Measurements from ENCODE around the gene TNFRSF18. TPM values are rescaled to one million over a fixed set of nuclear protein-coding genes. Genes with fewer than 3 reads are reported as not detected.

The TNFRSF18 gene
- total and polyA plus RNA-seq, 2 experiments from 2014 or later: 1.1 to 1.5 TPM

MicroRNAs encoded within 50 kb of the gene (microRNA counts, 767-probe panel; counts per million panel counts)
- not detected for microRNA hsa-miR-200a-3p
- 8,528 counts per million, percentile 53 among the panel's probes with 10 or more counts for microRNA hsa-miR-200b-3p
- microRNA hsa-miR-429: not detected

Small RNAs within 50 kb of the gene (microRNA-seq; reads per million reads assigned to microRNA genes)
- gene MIR200A (47.8 reads per million, percentile 56 among the genes with 10 or more reads in this experiment), gene MIR200B (293 reads per million, percentile 77 among the genes with 10 or more reads in this experiment), gene MIR429 (94.6 reads per million, percentile 63 among the genes with 10 or more reads in this experiment)

Small RNAs within 50 kb of the gene (small RNA-seq; reads per million reads assigned to genes)
- gene MIR200A (ENCODE audit: low replicate concordance): 2.2 reads per million, percentile 82 among the genes with 10 or more reads in this experiment
- gene MIR200B (ENCODE audit: low replicate concordance): 25.3 reads per million, percentile 98 among the genes with 10 or more reads in this experiment
- 1.6 reads per million, percentile 76 among the genes with 10 or more reads in this experiment for gene MIR429 (ENCODE audit: low replicate concordance)

Other genes starting within 250 kb of the TNFRSF18 start
- gene NOC2L, start 247.3 kb downstream of the TNFRSF18 start, total RNA-seq (2014; rRNA removed; shearing (Covaris generic)): 123 and 125 TPM in 2 replicates
- 79.3 and 89.0 TPM in 2 replicates for gene NOC2L, start 247.3 kb downstream of the TNFRSF18 start, polyA plus RNA-seq (2016; fragmentation: Nextera tagmentation; extraction: Ambion mirVana)
- gene KLHL17, start 246.0 kb downstream of the TNFRSF18 start, total RNA-seq (2014; rRNA removed; shearing (Covaris generic)): 27.8 and 37.1 TPM in 2 replicates
- gene KLHL17, start 246.0 kb downstream of the TNFRSF18 start, polyA plus RNA-seq (2016; fragmentation: Nextera tagmentation; extraction: Ambion mirVana): 16.5 and 17.8 TPM in 2 replicates
- gene PLEKHN1, start 240.1 kb downstream of the TNFRSF18 start, total RNA-seq (2014; rRNA removed; shearing (Covaris generic)): 2.2 and 3.3 TPM in 2 replicates
- 0.94 and 1.4 TPM in 2 replicates for gene PLEKHN1, start 240.1 kb downstream of the TNFRSF18 start, polyA plus RNA-seq (2016; fragmentation: Nextera tagmentation; extraction: Ambion mirVana)
- not detected in 2 replicates for gene PERM1, start 224.5 kb downstream of the TNFRSF18 start, total RNA-seq (2014; rRNA removed; shearing (Covaris generic))
- 0.66 and 1.1 TPM in 2 replicates for gene PERM1, start 224.5 kb downstream of the TNFRSF18 start, polyA plus RNA-seq (2016; fragmentation: Nextera tagmentation; extraction: Ambion mirVana)
- 2.3 and 4.8 TPM in 2 replicates for gene HES4, start 206.5 kb downstream of the TNFRSF18 start, total RNA-seq (2014; rRNA removed; shearing (Covaris generic))
- 6.7 and 7.9 TPM in 2 replicates for gene HES4, start 206.5 kb downstream of the TNFRSF18 start, polyA plus RNA-seq (2016; fragmentation: Nextera tagmentation; extraction: Ambion mirVana)
- 52.9 and 65.3 TPM in 2 replicates for gene ISG15, start 193.1 kb downstream of the TNFRSF18 start, total RNA-seq (2014; rRNA removed; shearing (Covaris generic))
- 101 and 113 TPM in 2 replicates for gene ISG15, start 193.1 kb downstream of the TNFRSF18 start, polyA plus RNA-seq (2016; fragmentation: Nextera tagmentation; extraction: Ambion mirVana)
- 144 and 185 TPM in 2 replicates for gene AGRN, start 186.5 kb downstream of the TNFRSF18 start, total RNA-seq (2014; rRNA removed; shearing (Covaris generic))
- gene AGRN, start 186.5 kb downstream of the TNFRSF18 start, polyA plus RNA-seq (2016; fragmentation: Nextera tagmentation; extraction: Ambion mirVana): 12.3 and 13.2 TPM in 2 replicates
- not detected in 2 replicates for gene RNF223, start 132.3 kb downstream of the TNFRSF18 start, total RNA-seq (2014; rRNA removed; shearing (Covaris generic))
- not detected in 2 replicates for gene RNF223, start 132.3 kb downstream of the TNFRSF18 start, polyA plus RNA-seq (2016; fragmentation: Nextera tagmentation; extraction: Ambion mirVana)
- 21.3 and 21.5 TPM in 2 replicates for gene C1orf159, start 90.5 kb downstream of the TNFRSF18 start, total RNA-seq (2014; rRNA removed; shearing (Covaris generic))
- 9.6 and 9.9 TPM in 2 replicates for gene C1orf159, start 90.5 kb downstream of the TNFRSF18 start, polyA plus RNA-seq (2016; fragmentation: Nextera tagmentation; extraction: Ambion mirVana)
- 0.45 TPM in 1 of 2 replicates, not detected in the other for gene TTLL10, start 32.7 kb downstream of the TNFRSF18 start, total RNA-seq (2014; rRNA removed; shearing (Covaris generic))
- not detected in 2 replicates for gene TTLL10, start 32.7 kb downstream of the TNFRSF18 start, polyA plus RNA-seq (2016; fragmentation: Nextera tagmentation; extraction: Ambion mirVana)
- not detected in 2 replicates for gene TNFRSF4, start 7.6 kb upstream of the TNFRSF18 start, total RNA-seq (2014; rRNA removed; shearing (Covaris generic))
- gene TNFRSF4, start 7.6 kb upstream of the TNFRSF18 start, polyA plus RNA-seq (2016; fragmentation: Nextera tagmentation; extraction: Ambion mirVana): not detected in 2 replicates
- gene SDF4, start 25.4 kb upstream of the TNFRSF18 start, total RNA-seq (2014; rRNA removed; shearing (Covaris generic)): 51.6 and 62.6 TPM in 2 replicates
- 45.0 and 49.2 TPM in 2 replicates for gene SDF4, start 25.4 kb upstream of the TNFRSF18 start, polyA plus RNA-seq (2016; fragmentation: Nextera tagmentation; extraction: Ambion mirVana)
- gene B3GALT6, start 25.6 kb upstream of the TNFRSF18 start, total RNA-seq (2014; rRNA removed; shearing (Covaris generic)): 26.5 and 33.5 TPM in 2 replicates
- 5.5 and 9.3 TPM in 2 replicates for gene B3GALT6, start 25.6 kb upstream of the TNFRSF18 start, polyA plus RNA-seq (2016; fragmentation: Nextera tagmentation; extraction: Ambion mirVana)
- gene C1QTNF12, start 40.1 kb upstream of the TNFRSF18 start, total RNA-seq (2014; rRNA removed; shearing (Covaris generic)): 3.0 and 4.1 TPM in 2 replicates
- 4.1 and 4.2 TPM in 2 replicates for gene C1QTNF12, start 40.1 kb upstream of the TNFRSF18 start, polyA plus RNA-seq (2016; fragmentation: Nextera tagmentation; extraction: Ambion mirVana)
- 70.2 and 73.5 TPM in 2 replicates for gene UBE2J2, start 67.3 kb upstream of the TNFRSF18 start, total RNA-seq (2014; rRNA removed; shearing (Covaris generic))
- 47.1 and 49.5 TPM in 2 replicates for gene UBE2J2, start 67.3 kb upstream of the TNFRSF18 start, polyA plus RNA-seq (2016; fragmentation: Nextera tagmentation; extraction: Ambion mirVana)
- gene SCNN1D, start 73.8 kb upstream of the TNFRSF18 start, total RNA-seq (2014; rRNA removed; shearing (Covaris generic)): 0.70 and 1.4 TPM in 2 replicates
- 1.7 and 1.8 TPM in 2 replicates for gene SCNN1D, start 73.8 kb upstream of the TNFRSF18 start, polyA plus RNA-seq (2016; fragmentation: Nextera tagmentation; extraction: Ambion mirVana)
- gene ACAP3, start 101.3 kb upstream of the TNFRSF18 start, total RNA-seq (2014; rRNA removed; shearing (Covaris generic)): 27.7 and 31.9 TPM in 2 replicates
- 6.4 and 8.1 TPM in 2 replicates for gene ACAP3, start 101.3 kb upstream of the TNFRSF18 start, polyA plus RNA-seq (2016; fragmentation: Nextera tagmentation; extraction: Ambion mirVana)
- 49.9 and 55.8 TPM in 2 replicates for gene PUSL1, start 102.0 kb upstream of the TNFRSF18 start, total RNA-seq (2014; rRNA removed; shearing (Covaris generic))
- gene PUSL1, start 102.0 kb upstream of the TNFRSF18 start, polyA plus RNA-seq (2016; fragmentation: Nextera tagmentation; extraction: Ambion mirVana): 41.5 and 43.9 TPM in 2 replicates
- 140 and 161 TPM in 2 replicates for gene INTS11, start 118.1 kb upstream of the TNFRSF18 start, total RNA-seq (2014; rRNA removed; shearing (Covaris generic))
- gene INTS11, start 118.1 kb upstream of the TNFRSF18 start, polyA plus RNA-seq (2016; fragmentation: Nextera tagmentation; extraction: Ambion mirVana): 102 and 110 TPM in 2 replicates
- gene CPTP, start 118.2 kb upstream of the TNFRSF18 start, total RNA-seq (2014; rRNA removed; shearing (Covaris generic)): 12.9 and 13.5 TPM in 2 replicates
- gene CPTP, start 118.2 kb upstream of the TNFRSF18 start, polyA plus RNA-seq (2016; fragmentation: Nextera tagmentation; extraction: Ambion mirVana): 8.1 and 8.2 TPM in 2 replicates
- 0.14 TPM in 1 of 2 replicates, not detected in the other for gene TAS1R3, start 124.7 kb upstream of the TNFRSF18 start, total RNA-seq (2014; rRNA removed; shearing (Covaris generic))
- gene TAS1R3, start 124.7 kb upstream of the TNFRSF18 start, polyA plus RNA-seq (2016; fragmentation: Nextera tagmentation; extraction: Ambion mirVana): 0.12 TPM in 1 of 2 replicates, not detected in the other
- 62.7 and 69.7 TPM in 2 replicates for gene DVL1, start 142.8 kb upstream of the TNFRSF18 start, total RNA-seq (2014; rRNA removed; shearing (Covaris generic))
- 13.5 and 15.4 TPM in 2 replicates for gene DVL1, start 142.8 kb upstream of the TNFRSF18 start, polyA plus RNA-seq (2016; fragmentation: Nextera tagmentation; extraction: Ambion mirVana)
- gene MXRA8, start 152.0 kb upstream of the TNFRSF18 start, total RNA-seq (2014; rRNA removed; shearing (Covaris generic)): 11.7 and 17.2 TPM in 2 replicates
- gene MXRA8, start 152.0 kb upstream of the TNFRSF18 start, polyA plus RNA-seq (2016; fragmentation: Nextera tagmentation; extraction: Ambion mirVana): 7.6 and 9.1 TPM in 2 replicates
- 156 and 167 TPM in 2 replicates for gene AURKAIP1, start 168.6 kb upstream of the TNFRSF18 start, total RNA-seq (2014; rRNA removed; shearing (Covaris generic))
- gene AURKAIP1, start 168.6 kb upstream of the TNFRSF18 start, polyA plus RNA-seq (2016; fragmentation: Nextera tagmentation; extraction: Ambion mirVana): 355 and 369 TPM in 2 replicates
- gene CCNL2, start 192.7 kb upstream of the TNFRSF18 start, total RNA-seq (2014; rRNA removed; shearing (Covaris generic)): 146 and 147 TPM in 2 replicates
- 99.4 and 115 TPM in 2 replicates for gene CCNL2, start 192.7 kb upstream of the TNFRSF18 start, polyA plus RNA-seq (2016; fragmentation: Nextera tagmentation; extraction: Ambion mirVana)
- gene MRPL20, start 200.7 kb upstream of the TNFRSF18 start, total RNA-seq (2014; rRNA removed; shearing (Covaris generic)): 158 and 173 TPM in 2 replicates
- 319 and 344 TPM in 2 replicates for gene MRPL20, start 200.7 kb upstream of the TNFRSF18 start, polyA plus RNA-seq (2016; fragmentation: Nextera tagmentation; extraction: Ambion mirVana)
- gene ANKRD65, start 214.7 kb upstream of the TNFRSF18 start, total RNA-seq (2014; rRNA removed; shearing (Covaris generic)): 1.7 and 1.8 TPM in 2 replicates
- gene ANKRD65, start 214.7 kb upstream of the TNFRSF18 start, polyA plus RNA-seq (2016; fragmentation: Nextera tagmentation; extraction: Ambion mirVana): 1.6 and 2.6 TPM in 2 replicates
- gene VWA1, start 229.1 kb upstream of the TNFRSF18 start, total RNA-seq (2014; rRNA removed; shearing (Covaris generic)): 21.9 and 31.5 TPM in 2 replicates
- 7.2 and 7.9 TPM in 2 replicates for gene VWA1, start 229.1 kb upstream of the TNFRSF18 start, polyA plus RNA-seq (2016; fragmentation: Nextera tagmentation; extraction: Ambion mirVana)
- 0.45 and 1.2 TPM in 2 replicates for gene ATAD3C, start 243.1 kb upstream of the TNFRSF18 start, total RNA-seq (2014; rRNA removed; shearing (Covaris generic))
- 1.1 and 1.3 TPM in 2 replicates for gene ATAD3C, start 243.1 kb upstream of the TNFRSF18 start, polyA plus RNA-seq (2016; fragmentation: Nextera tagmentation; extraction: Ambion mirVana)